CD14-positive monocyte (primary cell): ENCODE data around the gene KRTAP4-5. TPM values are rescaled to one million over a fixed set of nuclear protein-coding genes. Genes with fewer than 3 reads are reported as not detected.

Experiments used
- DNase-seq, 3 donors: peaks; one replicate each; pipeline ENCODE4 v3.0.0-alpha.2; 2011 to 2022
- H2AFZ ChIP-seq: 2 replicates; pipeline ENCODE4 v1.6.0; 2012; ENCODE audit warnings: mild to moderate bottlenecking, low read depth, low read length, inconsistent platforms; ENCODE audit not compliant: insufficient read depth, poor library complexity, severe bottlenecking
- H3K27ac ChIP-seq, 2 donors: 1 replicate in 1 of 2; 2 replicates in 1 of 2; pipeline ENCODE4 v1.5.1; 2012 to 2013; ENCODE audit warnings: low read length in 2 of 2, control low read depth in 1 of 2, inconsistent platforms in 1 of 2, low read depth in 1 of 2, mild to moderate bottlenecking in 1 of 2
- H3K27me3 ChIP-seq, 2 donors: one replicate each; pipeline versions ENCODE4 v1.6.0 to v1.6.1; 2011 to 2013; ENCODE audit warnings: low read length in 2 of 2; ENCODE audit not compliant: control insufficient read depth in 2 of 2, insufficient read depth in 2 of 2
- H3K36me3 ChIP-seq, 2 donors: replicated peaks in 1 of 2; 1 replicate in 1 of 2; 2 replicates in 1 of 2; pipeline versions ENCODE4 v1.5.1 to v1.6.1; 2012 to 2013; ENCODE audit warnings: low read length in 2 of 2, control low read depth in 1 of 2, inconsistent platforms in 1 of 2, mild to moderate bottlenecking in 1 of 2; ENCODE audit not compliant: insufficient read depth in 2 of 2, control insufficient read depth in 1 of 2
- H3K4me1 ChIP-seq, 2 donors: 1 replicate in 1 of 2; 2 replicates in 1 of 2; pipeline versions ENCODE4 v1.5.1 to v1.6.1; 2012 to 2013; ENCODE audit warnings: low read length in 2 of 2, control low read depth in 1 of 2, inconsistent platforms in 1 of 2, mild to moderate bottlenecking in 1 of 2, moderate library complexity in 1 of 2; ENCODE audit not compliant: insufficient read depth in 2 of 2, control insufficient read depth in 1 of 2
- H3K4me2 ChIP-seq: replicated peaks from 2 replicates; pipeline ENCODE3; 2012; ENCODE audit warnings: low read length, moderate library complexity, mild to moderate bottlenecking; ENCODE audit not compliant: poor library complexity, severe bottlenecking; ENCODE audit errors: extremely low read depth
- H3K4me3 ChIP-seq, 3 experiments: fragments of 200-600 bp in 1 of 3; sonication (generic) in 1 of 3; replicated peaks in 1 of 3; 1 replicate in 2 of 3; 2 replicates in 1 of 3; pipeline ENCODE4 v1.5.1; 2011 to 2013; ENCODE audit warnings: low read length in 3 of 3, mild to moderate bottlenecking in 3 of 3, control low read depth in 2 of 3, low read depth in 2 of 3, inconsistent platforms in 1 of 3, moderate library complexity in 1 of 3
- H3K79me2 ChIP-seq: 2 replicates; pipeline ENCODE4 v1.6.0; 2012; ENCODE audit warnings: mild to moderate bottlenecking, control low read depth, inconsistent platforms, low read length, moderate library complexity; ENCODE audit not compliant: insufficient read depth
- H3K9ac ChIP-seq: 2 replicates; pipeline ENCODE4 v1.6.0; 2017; ENCODE audit warnings: low read length, mild to moderate bottlenecking; ENCODE audit not compliant: insufficient read depth, poor library complexity, severe bottlenecking
- H3K9me3 ChIP-seq, 2 donors: replicated peaks in 1 of 2; 1 replicate in 1 of 2; 2 replicates in 1 of 2; pipeline versions ENCODE4 v1.5.1 to v1.6.1; 2012 to 2013; ENCODE audit warnings: low read length in 2 of 2, control low read depth in 1 of 2; ENCODE audit not compliant: control insufficient read depth in 1 of 2, insufficient read depth in 1 of 2
- H4K20me1 ChIP-seq: 2 replicates; pipeline ENCODE4 v1.6.0; 2012; ENCODE audit warnings: mild to moderate bottlenecking, low read length, control low read depth, moderate library complexity; ENCODE audit not compliant: insufficient read depth
- H3K27ac Mint-ChIP-seq, 7 donors: one replicate each; pipeline ENCODE4 v1.8.0; 2020; ENCODE audit warnings: mild to moderate bottlenecking in 7 of 7, mixed read lengths in 7 of 7, moderate library complexity in 6 of 7, inconsistent platforms in 2 of 7
- H3K27me3 Mint-ChIP-seq, 3 donors: one replicate each; pipeline ENCODE4 v1.8.0; 2021 to 2022; ENCODE audit warnings: low read depth in 3 of 3, mild to moderate bottlenecking in 3 of 3, mixed read lengths in 3 of 3, moderate library complexity in 3 of 3, inconsistent platforms in 1 of 3
- H3K36me3 Mint-ChIP-seq, 2 donors: one replicate each; pipeline ENCODE4 v1.8.0; 2020; ENCODE audit warnings: mixed read lengths in 2 of 2, inconsistent platforms in 1 of 2, mild to moderate bottlenecking in 1 of 2
- H3K4me1 Mint-ChIP-seq: one replicate; pipeline ENCODE4 v1.8.0; 2020; ENCODE audit warnings: mild to moderate bottlenecking, mixed read lengths
- H3K4me3 Mint-ChIP-seq, 2 donors: one replicate each; pipeline ENCODE4 v1.8.0; 2020; ENCODE audit warnings: mild to moderate bottlenecking in 2 of 2, mixed read lengths in 2 of 2, moderate library complexity in 1 of 2
- H3K9me3 Mint-ChIP-seq, 7 donors: one replicate each; pipeline ENCODE4 v1.8.0; 2020 to 2022; ENCODE audit warnings: mixed read lengths in 7 of 7, mild to moderate bottlenecking in 6 of 7, moderate library complexity in 6 of 7, inconsistent platforms in 2 of 7
- CTCF ChIP-seq: fragments of 200-600 bp; IDR thresholded peaks from one replicate; pipeline ENCODE4 v1.8.0; 2022; ENCODE audit warnings: antibody characterized with exemption, mild to moderate bottlenecking
- WGBS: methylation state at CpG from one replicate; pipeline ENCODE4 v1.1.5; 2013; ENCODE audit warnings: missing lambda C conversion rate; ENCODE audit not compliant: insufficient coverage; 5-methylcytosine and 5-hydroxymethylcytosine counted together
- intact Hi-C, 2 donors: fragments of 100-400 bp; cut with micrococcal nuclease; formaldehyde crosslinking; loops; one replicate each; pipeline versions ENCODE4 v1.15.0 to v1.15.1; 2023
- polyA plus RNA-seq, 3 donors: library from polyadenylated mRNA; depleted of rRNA in 1 of 3; unstranded in 2 of 3; stranded (reverse) in 1 of 3; fragments of 300-500 nt in 2 of 3; fragments of >200 nt in 1 of 3; fragmentation: Illumina TruSeq in 2 of 3; gene quantifications; 1 replicate in 2 of 3; 2 replicates in 1 of 3; pipeline ENCODE4 v1.2.3, GENCODE V29; 2012 to 2021

The KRTAP4-5 gene
- polyA plus RNA-seq, 3 donors = not detected

GRCh38 chr17:41176744-41177387 is 27.2 kb upstream of the KRTAP4-5 start:
- Mint-ChIP-seq H3K9me3 (peaks cover 0 to 2% (median 0%) of the 10 kb centered on the region in 7 donors), H3K4me1 (peaks cover 19% of the 10 kb centered on the region), H3K36me3 (no peaks in the 10 kb centered on the region), H3K4me3 (no peak overlapping the region), H3K27ac (no peak overlapping the region), H3K27me3 (peaks cover 0 to 6% (median 3%) of the 10 kb centered on the region in 3 donors)
- Histone ChIP-seq H2AFZ (no peak overlapping the region), H3K4me3 (no peak overlapping the region), H3K4me1 (peaks cover 0 to 10% of the 10 kb centered on the region in 2 donors), H3K79me2 (no peaks in the 10 kb centered on the region), H4K20me1 (no peaks in the 10 kb centered on the region), H3K9ac (no peak overlapping the region), H3K27ac (no peak overlapping the region), H3K9me3 (no peaks in the 10 kb centered on the region), H3K4me2 (no peak overlapping the region), H3K27me3 (no peaks in the 10 kb centered on the region), H3K36me3 (no peaks in the 10 kb centered on the region)
- no peak for DNase-seq
- 100% methylated on average over 1 of the region's 3 CpGs for WGBS
- intact Hi-C loops = no loop called here
- TF ChIP-seq CTCF = no peak

- H3K27ac ChIP-seq = no peak overlapping the region
- H3K4me1 ChIP-seq = peaks cover 0 to 8% of the 10 kb centered on the region in 2 donors
- no peaks in the 10 kb centered on the region for H3K36me3 ChIP-seq
- H3K27me3 ChIP-seq = no peaks in the 10 kb centered on the region
- no peaks in the 10 kb centered on the region for H3K36me3 Mint-ChIP-seq
- no peaks in the 10 kb centered on the region for H3K9me3 ChIP-seq
- H3K9ac ChIP-seq = no peak overlapping the region
- H3K4me3 Mint-ChIP-seq = no peak overlapping the region
- intact Hi-C loops = no loop called here
- peaks cover 0 to 7% (median 2%) of the 10 kb centered on the region in 3 donors for H3K27me3 Mint-ChIP-seq
- H3K9me3 Mint-ChIP-seq = peaks cover 0 to 2% (median 0%) of the 10 kb centered on the region in 7 donors
- TF ChIP-seq CTCF = no peak
- H2AFZ ChIP-seq = no peak overlapping the region
- H3K79me2 ChIP-seq = no peaks in the 10 kb centered on the region
- WGBS = no CpG with 5 or more reads among the region's 2 CpGs
- no peak for DNase-seq
- H3K4me1 Mint-ChIP-seq = peaks cover 17% of the 10 kb centered on the region
- H3K4me3 ChIP-seq = no peak overlapping the region
- no peaks in the 10 kb centered on the region for H4K20me1 ChIP-seq
- H3K27ac Mint-ChIP-seq = no peak overlapping the region
- no peak overlapping the region for H3K4me2 ChIP-seq
Measured at GRCh38 chr17:41171886-41172285, 22.3 kb upstream of the KRTAP4-5 start.
